GM12873 (cell line): Measurements from ENCODE around the gene SEPTIN6.

ENCODE experiments used
- TF ChIP-seq, protein P1 (sequence below): IDR thresholded peaks from 2 replicates; pipeline ENCODE4 v1.5.1; 2012; ENCODE audit warnings: low read depth, mild to moderate bottlenecking, moderate library complexity, low read length, control low read depth; ENCODE audit not compliant: insufficient read depth; ENCODE audit errors: missing control alignments

SEPTIN6 gene

GRCh38 chrX:119693040-119693995 is at the start of gene SEPTIN6:
SEPTIN6 (minus strand) TSS chrX:119693168; CDS start chrX:119693105, 63 bp downstream.
- TF ChIP-seq, protein P1, sequence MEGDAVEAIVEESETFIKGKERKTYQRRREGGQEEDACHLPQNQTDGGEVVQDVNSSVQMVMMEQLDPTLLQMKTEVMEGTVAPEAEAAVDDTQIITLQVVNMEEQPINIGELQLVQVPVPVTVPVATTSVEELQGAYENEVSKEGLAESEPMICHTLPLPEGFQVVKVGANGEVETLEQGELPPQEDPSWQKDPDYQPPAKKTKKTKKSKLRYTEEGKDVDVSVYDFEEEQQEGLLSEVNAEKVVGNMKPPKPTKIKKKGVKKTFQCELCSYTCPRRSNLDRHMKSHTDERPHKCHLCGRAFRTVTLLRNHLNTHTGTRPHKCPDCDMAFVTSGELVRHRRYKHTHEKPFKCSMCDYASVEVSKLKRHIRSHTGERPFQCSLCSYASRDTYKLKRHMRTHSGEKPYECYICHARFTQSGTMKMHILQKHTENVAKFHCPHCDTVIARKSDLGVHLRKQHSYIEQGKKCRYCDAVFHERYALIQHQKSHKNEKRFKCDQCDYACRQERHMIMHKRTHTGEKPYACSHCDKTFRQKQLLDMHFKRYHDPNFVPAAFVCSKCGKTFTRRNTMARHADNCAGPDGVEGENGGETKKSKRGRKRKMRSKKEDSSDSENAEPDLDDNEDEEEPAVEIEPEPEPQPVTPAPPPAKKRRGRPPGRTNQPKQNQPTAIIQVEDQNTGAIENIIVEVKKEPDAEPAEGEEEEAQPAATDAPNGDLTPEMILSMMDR: peak; percentile 37

DNA sequence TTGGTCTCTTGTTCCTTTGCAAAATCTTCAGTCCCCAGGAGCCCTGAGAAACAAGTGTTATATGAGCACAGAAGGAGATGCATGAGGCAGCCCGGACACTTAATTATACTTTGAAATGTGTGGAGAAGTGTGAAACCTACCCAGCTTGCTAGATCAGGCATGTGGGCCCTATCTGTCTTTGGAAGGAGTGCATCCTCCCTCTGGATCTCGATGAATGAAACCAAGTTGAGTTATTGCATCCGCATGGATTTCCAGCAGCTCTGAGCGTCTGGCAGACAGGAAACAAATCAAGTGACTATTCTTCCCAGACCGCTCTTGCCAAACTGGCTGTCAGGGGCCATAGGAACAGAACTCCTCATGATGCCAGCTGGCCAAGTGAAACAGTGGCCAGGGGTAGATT is 45.8 kb upstream of the SEPTIN6 start:
- TF ChIP-seq, protein P1: no peak

DNA sequence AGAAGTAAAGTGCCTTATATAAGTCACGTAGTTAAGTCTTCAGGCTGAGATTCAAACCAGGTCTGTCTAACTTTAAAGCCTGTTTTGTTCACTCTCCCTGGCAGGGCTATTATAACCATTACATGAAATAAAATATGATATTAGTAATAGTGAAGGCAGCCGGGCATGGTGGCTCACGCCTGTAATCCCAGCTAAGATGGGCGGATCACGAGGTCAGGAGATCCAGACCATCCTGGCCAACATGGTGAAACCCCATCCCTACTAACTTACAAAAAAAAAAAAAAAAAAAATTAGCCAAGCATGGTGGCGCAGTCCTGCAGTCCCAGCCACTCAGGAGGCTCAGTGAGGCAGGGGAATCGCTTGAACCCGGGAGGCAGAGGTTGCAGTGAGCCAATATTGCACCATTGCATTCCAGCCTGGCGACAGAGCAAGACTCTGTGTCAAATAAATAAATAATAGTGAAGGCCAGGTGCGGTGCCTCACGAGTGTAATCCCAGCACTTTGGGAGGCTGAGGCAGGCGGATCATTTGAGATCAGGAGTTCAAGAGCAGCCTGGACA is 43.3 kb upstream of the SEPTIN6 start:
- TF ChIP-seq, protein P1: no peak

DNA sequence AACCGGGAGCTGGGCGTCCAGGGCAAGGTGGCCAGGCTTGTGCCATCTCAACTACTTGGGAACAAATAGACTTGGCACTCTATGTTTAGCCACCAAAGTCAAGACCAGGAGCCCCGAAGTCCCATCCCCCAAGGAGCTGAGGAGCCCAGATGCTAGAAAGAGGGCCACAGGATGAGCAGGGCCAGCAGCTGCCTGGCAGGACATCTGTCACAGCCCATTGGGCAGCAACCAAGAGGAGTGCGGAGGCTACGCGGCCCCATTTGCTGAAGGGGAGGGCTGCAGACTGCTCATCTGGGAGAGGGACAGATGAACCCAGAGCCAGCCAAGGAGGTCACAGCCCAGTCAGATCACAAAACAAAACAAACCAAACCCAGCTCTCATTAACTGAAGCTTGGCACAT is 42.5 kb upstream of the SEPTIN6 start:
- TF ChIP-seq, protein P1: no peak

- TF ChIP-seq, protein P1: no peak
Measured at GRCh38 chrX:119734897-119735339, 42.0 kb upstream of the SEPTIN6 start.

- TF ChIP-seq, protein P1: peak; percentile 72
Measured at GRCh38 chrX:119729408-119730201, 36.6 kb upstream of the SEPTIN6 start.
